Melanocyte of skin (primary cell): ENCODE measurements around the gene FBXL5. TPM values are rescaled to one million over a fixed set of nuclear protein-coding genes. Genes with fewer than 3 reads are reported as not detected.

ENCODE experiments used
- total RNA-seq, 2 donors: library from RNA; depleted of rRNA; stranded (reverse); fragments of >200 nt; gene quantifications; 2 replicates each; pipeline ENCODE4 v1.2.3, GENCODE V29; 2012

The FBXL5 gene, protein sequence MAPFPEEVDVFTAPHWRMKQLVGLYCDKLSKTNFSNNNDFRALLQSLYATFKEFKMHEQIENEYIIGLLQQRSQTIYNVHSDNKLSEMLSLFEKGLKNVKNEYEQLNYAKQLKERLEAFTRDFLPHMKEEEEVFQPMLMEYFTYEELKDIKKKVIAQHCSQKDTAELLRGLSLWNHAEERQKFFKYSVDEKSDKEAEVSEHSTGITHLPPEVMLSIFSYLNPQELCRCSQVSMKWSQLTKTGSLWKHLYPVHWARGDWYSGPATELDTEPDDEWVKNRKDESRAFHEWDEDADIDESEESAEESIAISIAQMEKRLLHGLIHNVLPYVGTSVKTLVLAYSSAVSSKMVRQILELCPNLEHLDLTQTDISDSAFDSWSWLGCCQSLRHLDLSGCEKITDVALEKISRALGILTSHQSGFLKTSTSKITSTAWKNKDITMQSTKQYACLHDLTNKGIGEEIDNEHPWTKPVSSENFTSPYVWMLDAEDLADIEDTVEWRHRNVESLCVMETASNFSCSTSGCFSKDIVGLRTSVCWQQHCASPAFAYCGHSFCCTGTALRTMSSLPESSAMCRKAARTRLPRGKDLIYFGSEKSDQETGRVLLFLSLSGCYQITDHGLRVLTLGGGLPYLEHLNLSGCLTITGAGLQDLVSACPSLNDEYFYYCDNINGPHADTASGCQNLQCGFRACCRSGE
- 100 to 1,000 TPM; 103 to 105 TPM for total RNA-seq

GRCh38 chr4:15655223-15656037 lies at the start of gene FBXL5:
TSS of gene FBXL5 (minus strand) at chr4:15655357. CDS start at chr4:15655287, 70 bp downstream.

DNA sequence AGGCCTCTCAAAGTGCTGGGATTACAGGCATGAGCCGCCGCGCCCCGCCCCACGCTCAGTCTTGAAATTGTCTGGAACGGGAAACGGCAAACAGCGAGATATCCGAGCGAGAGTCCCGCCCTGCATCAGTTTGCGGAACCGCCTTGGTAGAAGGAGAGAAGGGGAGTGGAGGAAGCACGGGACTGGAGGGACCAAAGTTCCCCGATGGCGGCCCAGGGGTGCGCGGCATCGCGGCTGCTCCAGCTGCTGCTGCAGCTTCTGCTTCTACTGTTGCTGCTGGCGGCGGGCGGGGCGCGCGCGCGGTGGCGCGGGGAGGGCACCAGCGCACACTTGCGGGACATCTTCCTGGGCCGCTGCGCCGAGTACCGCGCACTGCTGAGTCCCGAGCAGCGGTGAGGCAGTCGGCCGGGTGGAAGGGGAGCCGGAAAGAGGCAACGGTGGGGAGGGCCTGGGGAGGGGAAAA lies 47.8 kb upstream of the FBXL5 start, which contains the start of gene BST1:
Gene BST1, plus strand, starts transcription at position 125 of the 463 bp plus-strand sequence. Its CDS starts 80 bp downstream, at position 205.

GRCh38 chr4:15681372-15682241 lies 26.4 kb upstream of the FBXL5 start, which contains the start of gene FAM200B:
TSS of gene FAM200B (plus strand) at chr4:15681827. CDS start at chr4:15686978, 5,151 bp downstream.

Other genes with a start within 250 kb of the FBXL5 start
- not detected for gene C1QTNF7, start 227.3 kb downstream of the FBXL5 start, total RNA-seq
- 10 to 100 TPM; 19.6 to 31.3 TPM for gene CC2D2A, start 185.5 kb downstream of the FBXL5 start, total RNA-seq
- 10 to 100 TPM; 23.1 to 31.3 TPM for gene FAM200B, start 26.5 kb upstream of the FBXL5 start, total RNA-seq
- 10 to 100 TPM; 14.1 to 15.3 TPM for gene BST1, start 47.7 kb upstream of the FBXL5 start, total RNA-seq
- gene CD38, start 123.0 kb upstream of the FBXL5 start, total RNA-seq = 1 to 10 TPM in 1 of 2 donors, not detected in 1; 1.0 TPM